HepG2 (cell line): ENCODE data around the gene GATC. TPM values are rescaled to one million over a fixed set of nuclear protein-coding genes. Genes with fewer than 3 reads are reported as not detected.

Experiments
- AGO2 ChIP-seq: fragments of 200-400 bp; formaldehyde crosslinking; optimal IDR thresholded peaks from 2 replicates; pipeline ENCODE3; 2017; ENCODE audit warnings: mild to moderate bottlenecking, low read depth, low read length, moderate library complexity
- CEBPG ChIP-seq: IDR thresholded peaks from 2 replicates; pipeline ENCODE4 v1.6.1; 2016
- GLI4 ChIP-seq: sonication (generic); formaldehyde crosslinking; IDR thresholded peaks from 2 replicates; pipeline ENCODE4 v1.5.1; 2020; ENCODE audit warnings: missing genetic modification reagents, mild to moderate bottlenecking, moderate library complexity, borderline replicate concordance
- HNRNPH1 ChIP-seq: fragments of 200-400 bp; formaldehyde crosslinking; optimal IDR thresholded peaks from 2 replicates; pipeline ENCODE3; 2017; ENCODE audit warnings: mild to moderate bottlenecking, low read depth, low read length
- MAFK ChIP-seq, 2 experiments: IDR thresholded peaks in 1 of 2; conservative IDR thresholded peaks in 1 of 2; 2 replicates each; pipeline ENCODE4 v1.6.1; 2011; ENCODE audit warnings: improper control_type of control experiment in 2 of 2, low read length in 2 of 2
- MBD4 ChIP-seq: IDR thresholded peaks from 2 replicates; pipeline ENCODE4 v1.6.1; 2012; ENCODE audit warnings: low read length, inconsistent platforms, borderline replicate concordance
- MED13 ChIP-seq: sonication (generic); formaldehyde crosslinking; IDR thresholded peaks from 2 replicates; pipeline ENCODE4 v1.5.0; 2020; ENCODE audit warnings: missing genetic modification reagents
- NAIF1 ChIP-seq: sonication (generic); formaldehyde crosslinking; IDR thresholded peaks from 2 replicates; pipeline ENCODE4 v1.5.0; 2020; ENCODE audit warnings: mild to moderate bottlenecking, missing genetic modification reagents, borderline replicate concordance
- PHF8 ChIP-seq: sonication (generic); formaldehyde crosslinking; IDR thresholded peaks from 2 replicates; pipeline ENCODE4 v1.5.0; 2020; ENCODE audit warnings: missing genetic modification reagents
- POLR2AphosphoS2 ChIP-seq: IDR thresholded peaks from 2 replicates; pipeline ENCODE4 v1.6.1; 2011; ENCODE audit warnings: low read depth, low read length, improper control_type of control experiment
- RAD21 ChIP-seq: fragments of 450-650 bp; formaldehyde crosslinking; IDR thresholded peaks from 2 replicates; pipeline ENCODE4 v1.5.0; 2020; ENCODE audit warnings: mild to moderate bottlenecking
- SRF ChIP-seq: IDR thresholded peaks from 2 replicates; pipeline ENCODE4 v1.6.1; 2011; ENCODE audit warnings: mild to moderate bottlenecking, low read depth, low read length, moderate library complexity
- TEAD3 ChIP-seq: optimal IDR thresholded peaks from 2 replicates; pipeline ENCODE3; 2016; ENCODE audit warnings: borderline replicate concordance
- THYN1 ChIP-seq: sonication (generic); formaldehyde crosslinking; IDR thresholded peaks from 2 replicates; pipeline ENCODE4 v1.8.1; 2023; ENCODE audit warnings: low read depth, mild to moderate bottlenecking, moderate library complexity, missing genetic modification reagents, borderline replicate concordance
- ZFP41 ChIP-seq: sonication (generic); formaldehyde crosslinking; IDR thresholded peaks from 2 replicates; pipeline ENCODE4 v1.4.0; 2020; ENCODE audit warnings: mild to moderate bottlenecking, missing genetic modification reagents, borderline replicate concordance
- ZFP62 ChIP-seq: sonication (generic); formaldehyde crosslinking; IDR thresholded peaks from 2 replicates; pipeline ENCODE4 v1.4.0; 2020; ENCODE audit warnings: missing genetic modification reagents
- ZNF30 ChIP-seq: sonication (generic); formaldehyde crosslinking; IDR thresholded peaks from 2 replicates; pipeline ENCODE4 v1.5.0; 2020; ENCODE audit warnings: mild to moderate bottlenecking, missing genetic modification reagents
- ZNF577 ChIP-seq: sonication (generic); formaldehyde crosslinking; IDR thresholded peaks from 2 replicates; pipeline ENCODE4 v1.4.0; 2020; ENCODE audit warnings: mild to moderate bottlenecking, low read depth, missing genetic modification reagents, borderline replicate concordance
- ZNF644 ChIP-seq: IDR thresholded peaks from 2 replicates; pipeline ENCODE4 v1.6.1; 2016; ENCODE audit warnings: low read depth
- ZNF7 ChIP-seq: IDR thresholded peaks from 2 replicates; pipeline ENCODE4 v1.6.1; 2016; ENCODE audit warnings: missing biosample characterization, missing genetic modification reagents
- polyA plus RNA-seq, 8 experiments: library from polyadenylated mRNA; depleted of rRNA in 3 of 8; stranded (reverse) in 7 of 8; unstranded in 1 of 8; fragments of >200 nt; fragmentation: Illumina TruSeq in 4 of 8; extraction: Trizol in 4 of 8; gene quantifications; 2 replicates each; pipeline versions ENCODE4 v1.2.1 to v1.2.3, GENCODE V29; 2011 to 2016; ENCODE audit warnings: low read depth in 4 of 8, missing spikeins in 1 of 8, mixed read lengths in 1 of 8; ENCODE audit not compliant: insufficient read depth in 1 of 8
- total RNA-seq, 5 experiments: library from RNA; depleted of rRNA; stranded (reverse); fragments of >200 nt; fragmentation: Illumina TruSeq; extraction: Trizol; gene quantifications; 2 replicates each; pipeline ENCODE4 v1.2.3, GENCODE V29; 2016; ENCODE audit warnings: low read depth in 1 of 5
- TF ChIP-seq, protein P1 (sequence below): sonication (generic); formaldehyde crosslinking; IDR thresholded peaks from 2 replicates; pipeline ENCODE4 v1.8.1; 2023; ENCODE audit warnings: missing genetic modification reagents, mild to moderate bottlenecking, borderline replicate concordance
- TF ChIP-seq, protein P2 (sequence below): sonication (generic); formaldehyde crosslinking; IDR thresholded peaks from 2 replicates; pipeline ENCODE4 v1.4.0; 2020; ENCODE audit warnings: missing genetic modification reagents, borderline replicate concordance
- TF ChIP-seq, protein P3 (sequence below): sonication (generic); formaldehyde crosslinking; IDR thresholded peaks from 2 replicates; pipeline ENCODE4 v1.4.0; 2020; ENCODE audit warnings: missing genetic modification reagents
- TF ChIP-seq, protein P4 (sequence below): sonication (generic); formaldehyde crosslinking; IDR thresholded peaks from 2 replicates; pipeline ENCODE4 v1.5.0; 2020; ENCODE audit warnings: missing genetic modification reagents

GATC gene
- total and polyA plus RNA-seq, 2 of the 13 experiments (the other 11 are each of a cell fraction or from before 2014, with no cell fraction given) = 17.7 to 29.7 TPM

DNA sequence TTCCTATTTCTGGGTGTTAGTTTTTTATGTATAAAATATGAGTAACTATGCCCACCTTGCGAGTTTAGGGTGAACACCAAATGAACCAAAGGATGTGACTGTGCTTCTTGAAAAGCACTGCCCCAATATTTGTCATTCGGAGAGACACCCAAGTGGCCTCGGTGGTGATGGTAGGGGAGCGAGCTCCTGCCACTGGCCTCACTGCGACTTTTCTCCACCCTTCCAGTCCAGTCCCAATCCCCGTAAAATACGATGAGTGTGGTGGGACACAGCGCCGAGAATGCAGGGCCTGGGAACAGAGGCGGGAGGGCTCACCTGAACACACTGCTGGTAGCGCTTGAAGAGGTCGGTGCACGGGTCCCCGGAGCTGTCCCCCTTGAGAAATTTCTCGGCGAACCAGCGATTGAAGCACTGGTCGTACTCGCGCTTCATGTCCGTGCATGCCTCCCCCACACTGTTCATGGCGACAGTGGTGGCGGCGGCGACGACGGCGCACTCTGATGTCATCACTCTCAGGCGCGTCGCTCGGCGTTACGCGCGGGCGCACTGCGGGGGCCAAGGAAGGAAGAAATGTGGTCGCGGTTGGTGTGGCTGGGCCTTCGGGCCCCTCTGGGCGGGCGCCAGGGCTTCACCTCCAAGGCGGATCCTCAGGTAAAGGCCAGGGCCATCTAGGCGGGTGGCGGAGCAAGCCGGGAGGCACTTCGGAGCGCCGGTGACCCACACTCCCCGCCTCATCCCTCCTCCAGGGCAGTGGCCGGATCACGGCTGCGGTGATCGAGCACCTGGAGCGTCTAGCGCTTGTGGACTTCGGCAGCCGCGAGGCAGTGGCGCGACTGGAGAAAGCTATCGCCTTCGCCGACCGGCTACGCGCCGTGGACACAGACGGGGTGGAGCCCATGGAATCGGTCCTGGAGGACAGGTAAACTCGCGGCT is at the start of gene GATC, which contains the start of gene TRIAP1 (continued):
- TF ChIP-seq ZNF30 (CRISPR knock-in tag) = no peak
- TF ChIP-seq ZFP62 (CRISPR knock-in tag) = no peak
- peak; percentile 43 for TF ChIP-seq HNRNPH1
- TF ChIP-seq, protein P1, sequence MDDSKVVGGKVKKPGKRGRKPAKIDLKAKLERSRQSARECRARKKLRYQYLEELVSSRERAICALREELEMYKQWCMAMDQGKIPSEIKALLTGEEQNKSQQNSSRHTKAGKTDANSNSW (CRISPR knock-in tag) = peak; percentile 67; the same call in 1 of the 2 replicates
- TF ChIP-seq SRF = peak; percentile 94
- no peak for TF ChIP-seq ZNF644 (CRISPR knock-in tag)
- TF ChIP-seq MBD4 = no peak
- TF ChIP-seq ZFP41 (CRISPR knock-in tag) = no peak; the same call in 1 of the 2 replicates
- no peak for TF ChIP-seq ZNF7 (CRISPR knock-in tag)
- peak; percentile 44; the same call in 1 of the 2 replicates for TF ChIP-seq POLR2AphosphoS2
- peak; percentile 98 for TF ChIP-seq PHF8 (CRISPR knock-in tag)
- TF ChIP-seq AGO2 = peak; percentile 90
- 0 out of 2 replicates have a peak, but pooled peaks have one; percentile 56 for TF ChIP-seq ZNF577
- TF ChIP-seq CEBPG (CRISPR knock-in tag) = peak; percentile 83
- TF ChIP-seq NAIF1 (CRISPR knock-in tag) = no peak; the same call in 1 of the 2 replicates
- peak; percentile 73 for TF ChIP-seq TEAD3
- TF ChIP-seq RAD21 (CRISPR knock-in tag) = peak; percentile 43
- TF ChIP-seq THYN1 (CRISPR knock-in tag) = no peak
- peak; percentile 95 for TF ChIP-seq GLI4 (CRISPR knock-in tag)
- TF ChIP-seq, protein P2, sequence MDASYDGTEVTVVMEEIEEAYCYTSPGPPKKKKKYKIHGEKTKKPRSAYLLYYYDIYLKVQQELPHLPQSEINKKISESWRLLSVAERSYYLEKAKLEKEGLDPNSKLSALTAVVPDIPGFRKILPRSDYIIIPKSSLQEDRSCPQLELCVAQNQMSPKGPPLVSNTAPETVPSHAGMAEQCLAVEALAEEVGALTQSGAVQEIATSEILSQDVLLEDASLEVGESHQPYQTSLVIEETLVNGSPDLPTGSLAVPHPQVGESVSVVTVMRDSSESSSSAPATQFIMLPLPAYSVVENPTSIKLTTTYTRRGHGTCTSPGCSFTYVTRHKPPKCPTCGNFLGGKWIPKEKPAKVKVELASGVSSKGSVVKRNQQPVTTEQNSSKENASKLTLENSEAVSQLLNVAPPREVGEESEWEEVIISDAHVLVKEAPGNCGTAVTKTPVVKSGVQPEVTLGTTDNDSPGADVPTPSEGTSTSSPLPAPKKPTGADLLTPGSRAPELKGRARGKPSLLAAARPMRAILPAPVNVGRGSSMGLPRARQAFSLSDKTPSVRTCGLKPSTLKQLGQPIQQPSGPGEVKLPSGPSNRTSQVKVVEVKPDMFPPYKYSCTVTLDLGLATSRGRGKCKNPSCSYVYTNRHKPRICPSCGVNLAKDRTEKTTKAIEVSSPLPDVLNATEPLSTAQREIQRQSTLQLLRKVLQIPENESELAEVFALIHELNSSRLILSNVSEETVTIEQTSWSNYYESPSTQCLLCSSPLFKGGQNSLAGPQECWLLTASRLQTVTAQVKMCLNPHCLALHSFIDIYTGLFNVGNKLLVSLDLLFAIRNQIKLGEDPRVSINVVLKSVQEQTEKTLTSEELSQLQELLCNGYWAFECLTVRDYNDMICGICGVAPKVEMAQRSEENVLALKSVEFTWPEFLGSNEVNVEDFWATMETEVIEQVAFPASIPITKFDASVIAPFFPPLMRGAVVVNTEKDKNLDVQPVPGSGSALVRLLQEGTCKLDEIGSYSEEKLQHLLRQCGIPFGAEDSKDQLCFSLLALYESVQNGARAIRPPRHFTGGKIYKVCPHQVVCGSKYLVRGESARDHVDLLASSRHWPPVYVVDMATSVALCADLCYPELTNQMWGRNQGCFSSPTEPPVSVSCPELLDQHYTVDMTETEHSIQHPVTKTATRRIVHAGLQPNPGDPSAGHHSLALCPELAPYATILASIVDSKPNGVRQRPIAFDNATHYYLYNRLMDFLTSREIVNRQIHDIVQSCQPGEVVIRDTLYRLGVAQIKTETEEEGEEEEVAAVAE = peak; percentile 88
- TF ChIP-seq, protein P3, sequence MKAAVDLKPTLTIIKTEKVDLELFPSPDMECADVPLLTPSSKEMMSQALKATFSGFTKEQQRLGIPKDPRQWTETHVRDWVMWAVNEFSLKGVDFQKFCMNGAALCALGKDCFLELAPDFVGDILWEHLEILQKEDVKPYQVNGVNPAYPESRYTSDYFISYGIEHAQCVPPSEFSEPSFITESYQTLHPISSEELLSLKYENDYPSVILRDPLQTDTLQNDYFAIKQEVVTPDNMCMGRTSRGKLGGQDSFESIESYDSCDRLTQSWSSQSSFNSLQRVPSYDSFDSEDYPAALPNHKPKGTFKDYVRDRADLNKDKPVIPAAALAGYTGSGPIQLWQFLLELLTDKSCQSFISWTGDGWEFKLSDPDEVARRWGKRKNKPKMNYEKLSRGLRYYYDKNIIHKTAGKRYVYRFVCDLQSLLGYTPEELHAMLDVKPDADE = no peak
- TF ChIP-seq MAFK (conservative IDR thresholded peaks at IDR 0.05 in 1 of 2, IDR thresholded peaks at IDR 0.05 in 1 of 2; ENCODE audit: low read length in 2 of 2) = peak in 1 of 2 experiments; percentile 55; a peak in 2 of 4 replicates
- peak; percentile 62; the same call in 1 of the 2 replicates for TF ChIP-seq MED13 (CRISPR knock-in tag)
- TF ChIP-seq, protein P4, sequence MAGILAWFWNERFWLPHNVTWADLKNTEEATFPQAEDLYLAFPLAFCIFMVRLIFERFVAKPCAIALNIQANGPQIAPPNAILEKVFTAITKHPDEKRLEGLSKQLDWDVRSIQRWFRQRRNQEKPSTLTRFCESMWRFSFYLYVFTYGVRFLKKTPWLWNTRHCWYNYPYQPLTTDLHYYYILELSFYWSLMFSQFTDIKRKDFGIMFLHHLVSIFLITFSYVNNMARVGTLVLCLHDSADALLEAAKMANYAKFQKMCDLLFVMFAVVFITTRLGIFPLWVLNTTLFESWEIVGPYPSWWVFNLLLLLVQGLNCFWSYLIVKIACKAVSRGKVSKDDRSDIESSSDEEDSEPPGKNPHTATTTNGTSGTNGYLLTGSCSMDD (CRISPR knock-in tag) = no peak
